ENCODE measurements around the gene RHBDF1.

Gene RHBDF1

DNA sequence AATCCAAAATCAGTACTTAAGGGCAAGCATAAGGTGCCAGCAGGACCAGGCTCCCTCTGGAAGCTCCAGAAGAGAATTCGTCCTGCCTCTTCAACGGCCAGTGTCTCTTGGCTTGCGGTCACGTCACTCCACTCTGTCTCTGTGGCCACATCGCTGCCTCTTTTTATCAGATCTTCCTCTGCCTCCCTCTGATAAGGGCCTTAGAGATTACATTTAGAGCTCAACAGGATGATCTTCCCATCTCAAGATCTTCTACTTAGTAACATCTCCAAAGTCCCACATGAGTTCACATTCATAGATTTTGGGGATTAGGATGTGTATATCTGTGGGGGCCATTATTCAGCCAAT lies 22.5 kb upstream of the RHBDF1 start:
- FAIRE-seq (no peak), DNase-seq (ENCODE audit: extremely low spot score, insufficient read length, low read depth) (no peak)

DNA sequence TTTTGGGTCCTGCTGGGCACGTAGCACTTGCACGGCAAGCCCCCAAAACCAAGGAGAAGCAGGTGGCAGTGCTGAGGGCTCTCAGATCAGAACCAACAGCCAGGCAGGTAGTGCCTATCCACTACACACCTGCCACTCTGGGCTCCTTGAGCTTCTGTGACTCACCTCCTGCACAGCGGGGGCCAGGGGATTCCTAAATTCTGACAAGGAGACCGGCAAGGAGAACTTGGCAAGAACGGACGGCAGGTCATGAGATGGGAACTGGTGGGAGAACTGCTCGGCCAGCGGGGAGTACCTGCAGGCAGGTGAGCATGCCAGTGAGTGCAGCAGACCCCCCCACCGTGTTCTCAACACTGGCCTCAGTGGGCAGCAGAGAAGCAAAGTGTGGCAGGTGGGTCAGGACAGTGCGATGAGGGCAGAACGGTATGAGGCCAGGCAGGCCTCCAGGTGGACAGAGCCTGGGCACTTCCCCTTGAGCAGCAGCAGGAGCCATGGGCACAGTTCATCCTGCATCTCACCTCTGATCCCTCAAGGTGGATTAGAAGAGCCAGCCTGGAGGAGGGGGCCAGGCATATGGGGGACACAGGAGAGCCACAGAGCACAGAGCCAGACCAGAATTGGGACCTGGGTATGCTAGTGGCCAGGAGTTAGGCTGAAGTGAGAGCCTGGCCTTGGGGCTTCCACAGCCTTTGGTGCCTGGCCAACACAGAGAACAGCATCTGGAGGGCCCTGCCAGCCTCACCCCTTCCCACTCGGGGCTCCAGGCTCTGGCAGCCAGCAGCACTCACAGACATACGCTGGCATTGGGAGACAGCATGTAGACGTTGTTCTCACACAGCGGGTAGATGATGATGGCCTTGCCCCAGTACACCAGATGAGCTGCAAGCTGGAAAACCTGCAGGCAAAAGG lies 20.3 kb upstream of the RHBDF1 start:
- no peak for FAIRE-seq
- DNase-seq (ENCODE audit: extremely low spot score, insufficient read length, low read depth), result no peak

DNA sequence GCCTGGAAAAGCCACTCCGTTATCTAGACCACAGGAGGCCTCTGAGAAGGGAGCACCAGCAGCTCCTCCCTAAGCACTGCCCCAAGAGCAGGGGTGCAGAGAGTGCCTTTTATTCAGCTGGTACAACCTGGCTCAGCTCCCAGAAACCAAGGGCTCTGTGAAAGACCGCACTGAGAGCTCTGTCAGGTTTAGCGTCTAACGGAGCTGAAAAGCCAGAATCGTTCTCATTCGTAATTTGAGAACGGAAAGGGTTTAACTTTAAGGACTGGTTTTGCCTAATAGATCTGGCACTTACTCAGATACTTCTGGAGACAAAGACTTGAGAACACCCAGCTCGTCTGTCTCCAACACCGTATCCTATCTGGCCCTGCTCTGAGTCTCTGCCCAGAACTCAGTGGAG lies 19.1 kb upstream of the RHBDF1 start:
- no peak for FAIRE-seq
- no peak for DNase-seq (ENCODE audit: extremely low spot score, insufficient read length, low read depth)

DNA sequence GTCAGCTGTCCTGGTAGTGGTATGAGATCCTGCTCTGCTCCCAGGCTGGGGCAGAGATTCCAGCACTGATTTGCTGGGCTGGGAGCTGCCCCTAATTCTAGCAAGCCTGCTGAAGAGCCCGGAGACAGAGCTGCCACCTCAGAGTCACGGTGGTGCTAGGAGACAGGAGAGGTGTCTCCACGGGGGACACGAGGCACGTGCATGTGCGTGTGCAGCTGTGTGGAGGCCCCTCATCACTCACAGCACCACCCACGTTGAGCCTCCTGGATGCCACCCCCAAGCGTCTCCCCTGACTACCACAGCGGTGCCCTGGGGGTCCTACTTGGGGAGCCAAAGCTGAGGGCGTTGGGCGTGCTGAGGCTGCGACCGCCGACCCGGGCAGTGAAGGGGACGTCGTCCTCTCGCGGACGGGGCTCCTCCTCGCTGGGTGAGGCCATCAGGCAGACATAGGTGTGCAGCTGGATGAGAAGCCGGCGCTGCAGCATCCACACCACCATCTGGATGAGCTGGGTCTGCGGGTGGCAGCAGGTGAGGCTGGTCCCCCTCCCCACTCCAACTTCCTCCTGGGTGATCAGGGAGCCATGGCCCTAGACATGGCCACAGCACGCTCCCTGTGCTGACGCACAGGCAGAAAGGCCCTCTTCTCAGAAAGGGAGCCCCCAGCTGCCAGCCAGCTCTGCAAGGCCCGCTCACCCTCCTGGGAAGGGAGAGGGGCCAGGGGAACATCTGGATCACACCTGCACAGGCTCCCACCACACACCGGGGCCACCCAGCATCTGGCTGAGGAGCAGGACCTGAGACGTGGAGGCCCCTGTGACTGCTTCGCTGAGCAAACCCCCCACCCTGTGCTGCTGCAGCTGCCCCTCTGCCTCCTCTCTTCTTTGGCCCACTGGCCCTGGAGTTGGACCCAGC lies 17.2 kb upstream of the RHBDF1 start:
- DNase-seq (ENCODE audit: extremely low spot score, insufficient read length, low read depth), result no peak
- no peak for FAIRE-seq

DNA sequence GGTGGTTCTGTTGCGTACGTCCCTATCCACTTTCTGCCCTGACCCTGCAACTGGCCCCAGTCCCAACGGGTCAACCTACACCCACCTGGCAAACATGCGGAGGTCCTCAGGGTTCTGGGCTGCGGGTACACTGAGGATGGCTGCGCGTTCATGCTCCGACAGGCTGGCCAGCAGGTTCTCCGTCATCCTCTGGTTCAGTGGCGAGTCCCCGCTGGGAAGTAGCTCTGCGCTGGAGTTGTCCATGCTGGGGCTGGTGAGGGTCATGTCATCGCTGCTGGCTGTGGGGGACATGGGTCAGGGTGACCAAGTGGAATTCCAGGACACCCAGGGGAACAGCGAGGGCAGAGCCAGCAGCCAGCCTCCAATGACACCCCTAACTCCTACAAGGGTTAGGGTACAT lies 16.2 kb upstream of the RHBDF1 start:
- DNase-seq (ENCODE audit: extremely low spot score, insufficient read length, low read depth) (no peak), FAIRE-seq (no peak)

DNA sequence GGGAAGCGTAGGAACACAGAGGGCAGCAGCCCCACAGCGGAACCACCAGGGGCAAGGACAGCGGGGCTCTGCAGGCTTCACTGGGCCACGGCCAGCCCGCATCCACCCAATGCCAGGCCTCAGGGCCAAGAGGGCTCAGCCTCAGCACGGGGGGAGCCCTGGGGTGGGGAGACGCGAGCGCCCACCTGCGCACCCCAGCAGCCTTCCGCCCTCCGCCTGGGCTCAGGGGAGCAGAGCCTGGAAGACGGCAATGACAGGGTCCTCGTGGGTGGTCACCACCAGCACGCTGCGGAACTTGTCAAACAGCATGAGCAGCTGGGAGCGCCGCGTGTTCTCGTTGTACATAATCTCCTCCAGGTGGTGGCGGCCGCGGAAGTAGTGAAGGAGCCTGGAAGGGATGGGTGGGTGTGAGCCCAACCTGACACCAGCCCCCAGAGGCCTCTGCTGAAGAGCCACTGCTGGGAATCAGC lies 14.1 kb upstream of the RHBDF1 start:
- no peak for DNase-seq (ENCODE audit: extremely low spot score, insufficient read length, low read depth)
- FAIRE-seq, result no peak

DNA sequence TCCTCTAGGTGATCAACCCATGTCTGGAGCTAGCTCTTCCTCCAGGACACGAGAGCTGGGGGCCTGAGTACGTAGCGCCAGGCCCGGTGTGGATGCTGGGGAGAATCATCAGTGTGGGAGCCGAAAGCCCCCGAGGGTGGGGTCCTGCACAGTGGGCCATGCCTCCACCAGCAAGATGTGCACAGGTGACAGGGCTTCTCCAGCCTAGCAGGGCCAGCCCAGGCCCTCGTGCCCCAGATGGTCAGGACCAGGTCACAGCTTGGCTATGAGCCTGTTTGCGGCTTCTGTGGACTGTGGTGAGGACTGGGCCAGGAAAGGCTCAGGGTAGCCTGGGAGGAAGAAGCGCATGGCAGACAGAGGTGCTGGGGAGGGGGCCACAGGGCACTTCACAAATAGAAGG lies 13.4 kb upstream of the RHBDF1 start:
- FAIRE-seq, result no peak

DNA sequence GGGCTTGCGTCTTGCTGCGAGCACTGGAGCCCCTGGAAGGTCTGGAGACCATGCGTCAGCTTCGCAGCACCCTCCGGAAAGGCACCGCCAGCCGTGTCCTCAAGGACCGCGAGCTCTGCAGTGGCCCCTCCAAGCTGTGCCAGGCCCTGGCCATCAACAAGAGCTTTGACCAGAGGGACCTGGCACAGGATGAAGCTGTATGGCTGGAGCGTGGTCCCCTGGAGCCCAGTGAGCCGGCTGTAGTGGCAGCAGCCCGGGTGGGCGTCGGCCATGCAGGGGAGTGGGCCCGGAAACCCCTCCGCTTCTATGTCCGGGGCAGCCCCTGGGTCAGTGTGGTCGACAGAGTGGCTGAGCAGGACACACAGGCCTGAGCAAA lies 13.0 kb upstream of the RHBDF1 start:
- FAIRE-seq (no peak), DNase-seq (ENCODE audit: extremely low spot score, insufficient read length, low read depth) (no peak)

More for the DNA sequence above, 13.4 kb upstream of the RHBDF1 start:
- DNase-seq (ENCODE audit: extremely low spot score, insufficient read length, low read depth), result no peak

DNA sequence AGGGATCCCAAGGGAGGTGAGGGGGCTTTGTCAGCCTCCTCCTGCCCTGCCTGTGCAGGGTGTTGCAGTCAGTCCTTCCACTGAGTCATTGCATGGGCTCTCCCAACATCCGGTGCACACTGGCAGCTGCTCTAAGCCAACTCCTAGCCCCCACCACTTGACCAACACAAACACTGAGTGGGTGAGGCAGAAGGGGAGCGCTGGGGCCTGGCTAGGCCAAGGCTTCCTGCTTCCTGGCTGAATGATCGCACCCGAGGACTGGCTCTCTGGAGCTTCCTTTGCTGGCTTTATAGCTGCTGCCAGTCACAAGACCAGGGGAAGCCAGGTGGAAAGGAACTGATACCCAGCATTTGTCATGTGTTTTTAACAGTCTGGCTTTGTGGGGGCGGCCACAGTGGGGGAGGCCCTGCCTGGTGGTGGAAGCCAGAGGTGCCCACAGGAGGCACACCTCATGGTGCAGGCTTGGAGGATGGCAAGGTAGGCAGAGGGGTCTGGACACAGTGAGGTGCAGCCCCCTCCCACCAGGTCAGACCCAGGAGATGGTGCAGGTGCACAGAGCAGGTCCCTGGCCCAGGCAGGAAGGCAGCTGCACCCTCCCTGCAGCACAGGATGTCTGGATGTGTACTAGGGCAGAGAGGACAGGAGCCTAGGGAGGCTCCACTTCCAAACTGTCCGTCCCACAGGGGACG lies 12.4 kb upstream of the RHBDF1 start:
- FAIRE-seq (peak; percentile 83), DNase-seq (ENCODE audit: extremely low spot score, insufficient read length, low read depth) (peak; percentile 42)

DNA sequence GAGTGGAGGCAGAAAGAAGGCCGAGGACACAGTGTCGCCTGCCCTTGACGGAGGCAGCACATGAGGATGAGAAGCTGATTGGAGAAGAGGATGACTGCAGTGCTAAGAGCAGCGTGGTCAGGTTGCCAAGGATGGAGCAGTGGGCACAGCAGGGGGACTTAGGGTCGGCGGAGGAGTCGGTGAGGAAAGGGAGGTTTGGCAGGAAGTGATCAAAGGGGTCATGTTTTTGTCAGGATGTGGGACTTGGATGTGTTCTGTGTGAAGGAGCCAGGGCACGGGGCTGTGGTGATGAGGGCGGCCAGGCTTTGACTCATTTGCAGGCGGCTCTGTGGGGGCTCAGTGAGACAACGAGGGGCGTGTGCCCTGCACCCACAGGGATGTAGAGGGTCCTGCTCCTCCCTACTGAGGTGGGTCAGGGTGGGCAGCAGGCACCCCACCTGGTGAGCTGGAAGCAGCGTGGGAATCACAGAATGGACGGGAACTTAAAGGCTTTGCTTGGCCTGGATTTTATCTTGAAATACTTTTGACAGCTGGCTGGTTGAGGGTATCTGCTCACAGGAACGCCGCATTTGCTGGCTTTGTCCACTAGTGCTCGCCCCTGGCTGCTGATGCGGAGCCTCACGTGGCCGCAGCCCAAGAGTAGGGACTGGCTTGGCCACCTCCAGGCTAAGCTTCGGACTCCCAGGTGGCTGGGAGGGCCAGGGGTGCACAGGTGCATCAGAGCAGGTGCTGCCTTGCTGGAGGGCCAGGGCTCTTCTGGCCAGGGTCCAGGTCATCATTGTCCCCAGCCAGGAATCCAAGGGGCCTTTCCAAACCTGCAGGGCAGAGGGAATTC lies 11.6 kb upstream of the RHBDF1 start:
- no peak for DNase-seq (ENCODE audit: extremely low spot score, insufficient read length, low read depth)
- no peak for FAIRE-seq

DNA sequence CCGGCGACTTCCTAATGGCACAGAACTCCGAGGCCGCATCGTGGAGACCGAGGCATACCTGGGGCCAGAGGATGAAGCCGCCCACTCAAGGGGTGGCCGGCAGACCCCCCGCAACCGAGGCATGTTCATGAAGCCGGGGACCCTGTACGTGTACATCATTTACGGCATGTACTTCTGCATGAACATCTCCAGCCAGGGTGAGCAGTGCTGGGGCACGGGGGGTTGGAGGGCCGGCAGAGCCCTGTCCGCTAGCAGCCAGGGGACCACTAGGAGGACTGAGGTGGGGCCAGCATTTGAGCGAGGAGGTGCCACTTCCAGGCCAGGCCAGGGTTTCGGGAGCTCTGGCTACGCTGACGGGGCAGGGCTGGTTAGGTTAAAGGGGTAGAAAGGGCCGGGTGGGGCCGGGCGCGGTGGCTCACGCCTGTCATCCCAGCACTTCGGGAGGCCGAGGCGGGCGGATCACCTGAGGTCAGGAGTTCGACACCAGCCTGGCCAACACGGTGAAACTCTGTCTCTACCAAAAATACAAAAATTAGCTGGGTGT lies 10.7 kb upstream of the RHBDF1 start:
- DNase-seq (ENCODE audit: extremely low spot score, insufficient read length, low read depth) (no peak), FAIRE-seq (no peak)

DNA sequence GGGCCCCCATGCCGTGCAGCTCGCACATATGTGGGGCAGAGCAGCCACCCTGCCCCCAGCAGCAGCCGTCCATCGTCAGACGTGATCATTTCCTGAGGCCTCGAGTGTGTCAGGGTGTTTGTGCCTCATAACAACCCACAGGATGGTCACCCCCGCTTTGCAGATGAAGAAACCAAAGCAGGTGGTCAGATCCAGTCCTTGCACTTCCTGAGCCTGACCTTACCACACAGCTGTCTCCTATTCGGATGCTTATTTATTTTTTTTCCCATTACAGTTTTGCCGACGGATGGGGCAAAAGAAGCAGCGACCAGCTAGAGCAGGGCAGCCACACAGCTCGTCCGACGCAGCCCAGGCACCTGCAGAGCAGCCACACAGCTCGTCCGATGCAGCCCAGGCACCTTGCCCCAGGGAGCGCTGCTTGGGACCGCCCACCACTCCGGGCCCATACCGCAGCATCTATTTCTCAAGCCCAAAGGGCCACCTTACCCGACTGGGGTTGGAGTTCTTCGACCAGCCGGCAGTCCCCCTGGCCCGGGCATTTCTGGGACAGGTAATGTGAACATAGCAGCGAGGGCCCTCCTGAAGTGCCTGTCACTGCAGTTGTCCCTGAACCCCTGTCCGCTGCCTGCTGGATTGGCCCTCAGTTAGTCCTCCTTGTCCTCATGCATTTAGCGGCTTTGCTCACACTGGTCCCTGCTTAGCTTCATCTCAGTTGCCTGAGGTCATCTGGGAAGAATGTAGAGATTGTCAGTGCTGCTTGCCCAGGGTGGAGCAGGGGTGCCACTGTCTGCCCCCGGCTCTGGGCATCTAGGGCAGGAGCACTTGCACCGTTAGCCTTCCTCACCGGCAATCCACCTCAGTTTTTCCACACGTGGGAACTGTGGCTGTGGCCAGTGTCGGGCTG lies 7.0 kb upstream of the RHBDF1 start:
- FAIRE-seq (no peak), DNase-seq (ENCODE audit: extremely low spot score, insufficient read length, low read depth) (no peak)

DNA sequence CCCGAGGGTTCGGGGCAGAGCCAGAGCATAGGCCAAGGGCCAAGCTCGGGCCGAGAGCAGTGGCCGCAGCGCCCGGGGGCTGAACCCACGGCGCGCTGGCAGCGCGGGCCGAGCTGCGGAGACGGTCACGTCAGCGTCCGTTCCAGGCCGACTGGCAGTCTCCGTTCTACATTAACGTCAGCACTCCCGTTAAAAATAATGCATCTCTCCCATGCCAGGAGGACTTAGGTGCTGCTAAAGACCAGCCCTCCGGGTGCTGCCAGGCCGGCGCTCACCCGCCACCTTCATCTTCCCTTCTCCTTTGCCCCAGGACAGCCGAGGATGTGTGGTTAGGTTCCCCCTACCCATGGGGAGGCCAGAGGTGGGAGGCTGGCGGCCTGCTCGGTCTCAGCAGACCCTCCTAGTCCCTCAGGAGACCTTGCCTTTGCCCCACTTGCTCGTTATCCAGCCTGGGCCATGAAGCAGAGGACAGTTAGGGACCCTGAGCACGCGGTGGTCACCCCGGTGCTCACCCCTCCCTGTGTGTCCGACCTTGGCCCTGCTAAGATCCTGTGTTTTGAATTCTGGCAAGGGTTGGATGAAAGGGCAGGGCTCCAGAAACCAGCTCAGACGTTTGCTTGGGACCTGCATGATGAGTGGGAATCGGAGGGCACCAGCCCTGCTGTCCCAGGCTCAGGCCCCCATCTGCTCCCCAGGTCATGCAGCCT lies 6.2 kb upstream of the RHBDF1 start:
- no peak for DNase-seq (ENCODE audit: extremely low spot score, insufficient read length, low read depth)
- no peak for FAIRE-seq

DNA sequence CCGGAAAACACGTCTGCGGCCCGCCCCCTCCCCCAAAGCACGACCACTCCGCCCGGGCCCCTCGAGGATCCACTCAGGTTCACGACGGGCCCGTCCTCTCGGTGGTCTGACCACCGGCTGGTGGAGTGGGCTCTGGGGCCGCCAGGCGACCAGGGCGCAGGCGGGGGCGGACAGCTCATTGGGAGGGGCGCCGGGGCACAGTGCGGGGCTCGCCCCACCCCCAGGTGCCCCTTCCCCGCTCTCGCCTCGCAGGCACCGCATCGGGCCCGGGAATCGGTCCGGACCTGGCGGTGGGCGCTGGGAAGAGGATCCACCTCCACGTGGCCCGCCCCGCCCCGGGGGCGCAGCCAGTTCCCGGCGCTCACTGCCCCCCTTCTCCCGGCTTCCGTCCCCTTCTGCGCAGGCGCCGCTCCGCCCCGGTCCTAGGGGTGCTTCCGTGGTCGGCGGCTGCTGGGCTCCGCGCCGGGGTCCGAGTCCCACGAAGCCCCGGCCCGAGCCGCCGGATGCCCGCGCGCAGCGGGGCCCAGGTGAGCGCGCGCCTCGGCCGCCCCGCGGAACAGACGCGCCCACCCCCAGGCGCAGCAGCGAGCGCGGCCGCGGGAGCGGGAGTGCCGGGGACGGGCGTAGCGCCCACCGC lies 5.5 kb upstream of the RHBDF1 start, which contains the start of gene MPG:
TSS of gene MPG (plus strand) at position 419 of the 637 bp plus-strand sequence. CDS start at position 504, 85 bp downstream.
- peak; percentile 77 for FAIRE-seq
- DNase-seq (ENCODE audit: extremely low spot score, insufficient read length, low read depth), result peak; percentile 98

DNA sequence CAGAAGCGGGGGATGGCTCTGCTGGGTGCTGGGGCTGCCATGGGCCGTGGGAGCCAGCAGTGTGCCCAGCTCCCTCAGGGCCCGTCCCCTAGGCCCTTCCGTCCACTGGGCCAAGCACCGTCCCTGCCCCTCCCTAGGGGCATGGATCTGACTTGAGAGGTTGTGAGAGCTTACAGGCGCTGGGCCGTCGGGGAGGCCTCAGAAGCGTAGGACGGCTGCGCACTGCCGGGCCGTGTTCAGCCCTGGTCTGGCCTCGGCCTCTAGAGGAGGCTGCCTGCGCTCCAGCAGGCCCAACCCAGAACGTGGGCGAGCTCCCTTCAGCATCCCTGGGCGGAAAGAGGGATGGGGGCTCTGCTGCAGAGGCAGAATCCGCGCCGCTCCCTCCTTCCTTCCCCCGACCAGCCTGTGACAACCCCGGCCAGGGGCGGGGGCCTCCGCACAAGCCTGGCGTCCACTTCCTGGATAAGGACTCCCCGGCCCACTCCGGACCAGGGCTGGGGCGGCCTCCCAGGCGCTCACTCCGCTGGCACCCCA lies 4.9 kb upstream of the RHBDF1 start:
- FAIRE-seq (peak; percentile 58), DNase-seq (ENCODE audit: extremely low spot score, insufficient read length, low read depth) (no peak)

DNA sequence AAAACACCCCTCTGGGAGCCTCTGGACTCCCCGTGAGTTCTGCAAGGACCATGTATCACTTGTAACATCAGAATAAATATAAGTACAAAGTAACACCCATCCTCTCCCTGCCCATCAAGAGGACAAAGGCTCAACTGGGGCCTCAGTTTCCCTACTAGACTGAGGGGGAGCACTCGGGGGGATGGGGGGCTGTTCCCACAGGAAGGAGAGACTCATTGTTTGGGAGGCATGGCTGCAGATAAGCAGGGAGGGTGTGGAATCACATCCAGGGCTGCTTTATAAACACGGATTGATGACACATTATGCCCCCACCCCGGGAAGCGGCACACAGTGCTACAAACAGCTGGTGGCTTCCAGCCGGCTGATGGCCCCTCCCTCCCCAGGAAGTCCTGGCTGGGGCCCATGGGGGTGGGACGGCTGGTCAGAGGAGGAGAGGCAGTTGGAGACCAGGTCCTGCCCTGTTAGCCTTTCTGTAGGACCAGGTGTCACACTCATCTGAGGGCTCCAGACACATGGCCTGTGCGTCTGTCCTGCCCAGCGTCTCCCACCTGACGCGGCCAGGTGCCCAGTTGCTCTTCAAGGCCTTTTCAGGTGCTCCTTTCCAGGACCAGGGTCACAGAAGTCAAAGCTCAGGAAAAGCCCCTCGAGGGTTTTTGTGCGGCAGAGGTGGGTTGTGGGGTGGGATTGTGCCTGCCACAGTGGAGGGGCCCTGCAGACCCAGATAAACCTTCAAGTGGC lies 4.3 kb upstream of the RHBDF1 start:
- FAIRE-seq (no peak), DNase-seq (ENCODE audit: extremely low spot score, insufficient read length, low read depth) (no peak)
